Left ventricle myocardium inferior (tissue), 1 donor: ENCODE data around the gene FRZB. TPM values are rescaled to one million over a fixed set of nuclear protein-coding genes. Genes with fewer than 3 reads are reported as not detected.
"Not testable (repeated sequence)": the region's sequence is repeated elsewhere in the genome, so short reads cannot be mapped to it uniquely, and the experiment has no call there.

Source experiments
- DNase-seq: peaks from one replicate; pipeline ENCODE4 v3.0.0-alpha.2; 2020
- H3K27ac ChIP-seq: fragments of 200-600 bp; replicated peaks from 2 replicates; pipeline ENCODE4 v1.8.0; 2021
- H3K27me3 ChIP-seq: fragments of 200-600 bp; 2 replicates; pipeline ENCODE4 v1.8.0; 2021; ENCODE audit warnings: low read depth
- H3K36me3 ChIP-seq: fragments of 200-600 bp; 2 replicates; pipeline ENCODE4 v1.8.0; 2021
- H3K4me1 ChIP-seq: fragments of 200-600 bp; 2 replicates; pipeline ENCODE4 v1.8.0; 2021
- H3K4me3 ChIP-seq: fragments of 200-600 bp; 2 replicates; pipeline ENCODE4 v1.8.0; 2021; ENCODE audit warnings: mild to moderate bottlenecking, moderate library complexity
- H3K9me3 ChIP-seq: fragments of 200-600 bp; replicated peaks from 2 replicates; pipeline ENCODE4 v1.8.0; 2021
- CTCF ChIP-seq: fragments of 200-600 bp; IDR thresholded peaks from 2 replicates; pipeline ENCODE4 v1.8.0; 2021; ENCODE audit warnings: antibody characterized with exemption, mild to moderate bottlenecking, borderline replicate concordance
- intact Hi-C: fragments of 100-400 bp; cut with micrococcal nuclease; formaldehyde crosslinking; loops from one replicate; pipeline ENCODE4 v1.11.0; 2022
- total RNA-seq: library from RNA; stranded (reverse); fragmentation: NEBNext Ultra II Directional; extraction: Animal tissue kit (Norgen Biotek cat#: 25700); gene quantifications from one replicate; pipeline ENCODE4 v1.2.1, GENCODE V29; 2021
- donor health status: DM: no; HTN: yes; CAD: no; lungs with severe emphysema.

Gene FRZB
- total RNA-seq, 1 donor from 2014 or later: 2.2 TPM

- no peaks in the 10 kb centered on the region for H3K27me3 ChIP-seq
- peaks cover 5% of the 10 kb centered on the region for H3K9me3 ChIP-seq
- no peak overlapping the region for H3K4me3 ChIP-seq
- TF ChIP-seq CTCF: no peak
- intact Hi-C loops: no loop called here
- no peaks in the 10 kb centered on the region for H3K4me1 ChIP-seq
- no peaks in the 10 kb centered on the region for H3K36me3 ChIP-seq
- DNase-seq: no peak
- no peak overlapping the region for H3K27ac ChIP-seq
Measured at GRCh38 chr2:182890305-182890704, 23.9 kb upstream of the FRZB start.

- no peaks in the 10 kb centered on the region for H3K9me3 ChIP-seq
- H3K4me3 ChIP-seq: no peak overlapping the region
- H3K4me1 ChIP-seq: no peaks in the 10 kb centered on the region
- intact Hi-C loops: no loop called here
- H3K27ac ChIP-seq: no peak overlapping the region
- no peaks in the 10 kb centered on the region for H3K27me3 ChIP-seq
- no peak for TF ChIP-seq CTCF
- DNase-seq: no peak
- no peaks in the 10 kb centered on the region for H3K36me3 ChIP-seq
Measured at GRCh38 chr2:182887753-182888415, 21.4 kb upstream of the FRZB start.

- no peaks in the 10 kb centered on the region for H3K9me3 ChIP-seq
- intact Hi-C loops: no loop called here
- DNase-seq: no peak
Measured at GRCh38 chr2:182887093-182887492, 20.7 kb upstream of the FRZB start.

GRCh38 chr2:182885771-182886170 is 19.3 kb upstream of the FRZB start:
- TF ChIP-seq CTCF: no peak
- no peak for DNase-seq
- Histone ChIP-seq H3K4me1 (no peaks in the 10 kb centered on the region), H3K4me3 (no peak overlapping the region), H3K9me3 (peaks cover 7% of the 10 kb centered on the region), H3K27me3 (no peaks in the 10 kb centered on the region), H3K36me3 (no peaks in the 10 kb centered on the region), H3K27ac (no peak overlapping the region)
- intact Hi-C loops: no loop called here

More at GRCh38 chr2:182887093-182887492, 20.7 kb upstream of the FRZB start:
- H3K4me3 ChIP-seq: no peak overlapping the region
- no peaks in the 10 kb centered on the region for H3K4me1 ChIP-seq
- no peaks in the 10 kb centered on the region for H3K27me3 ChIP-seq
- H3K27ac ChIP-seq: no peak overlapping the region
- no peaks in the 10 kb centered on the region for H3K36me3 ChIP-seq
- no peak for TF ChIP-seq CTCF

- no peak for DNase-seq
- H3K27me3 ChIP-seq: no peaks in the 10 kb centered on the region
- H3K9me3 ChIP-seq: peaks cover 24% of the 10 kb centered on the region
- no peak overlapping the region for H3K27ac ChIP-seq
- TF ChIP-seq CTCF: no peak
- H3K4me3 ChIP-seq: no peak overlapping the region
- intact Hi-C loops: no loop called here
- peaks cover 4% of the 10 kb centered on the region for H3K36me3 ChIP-seq
- H3K4me1 ChIP-seq: no peaks in the 10 kb centered on the region
Measured at GRCh38 chr2:182883451-182883850, 17.0 kb upstream of the FRZB start.

- H3K27ac ChIP-seq, intact Hi-C loops, H3K4me3 ChIP-seq, H3K36me3 ChIP-seq, H3K27me3 ChIP-seq, H3K4me1 ChIP-seq, DNase-seq: not testable (repeated sequence)
- peaks cover 46% of the 10 kb centered on the region for H3K9me3 ChIP-seq
Measured at GRCh38 chr2:182880100-182880499, 13.7 kb upstream of the FRZB start.

- H3K4me3 ChIP-seq, DNase-seq, H3K36me3 ChIP-seq: not testable (repeated sequence)
Measured at GRCh38 chr2:182876653-182877052, 10.2 kb upstream of the FRZB start.

More at GRCh38 chr2:182876653-182877052, 10.2 kb upstream of the FRZB start:
- H3K27me3 ChIP-seq, H3K4me1 ChIP-seq, H3K27ac ChIP-seq, intact Hi-C loops: not testable (repeated sequence)
- H3K9me3 ChIP-seq: peaks cover 50% of the 10 kb centered on the region
